Measurements from ENCODE around the gene EIF4G3. TPM values are rescaled to one million over a fixed set of nuclear protein-coding genes. Genes with fewer than 3 reads are reported as not detected.

The EIF4G3 gene
- total and polyA plus RNA-seq, 2 donors (not counting 1 experiment from before 2014, with no cell fraction given) = 53.5 to 67.0 TPM

- Histone ChIP-seq H3K79me2 (ENCODE audit: control insufficient read depth, insufficient read depth, low read length) (peaks cover 8% of the 10 kb centered on the region), H3K4me1 (ENCODE audit: control insufficient read depth, extremely low read depth, insufficient read depth, low read length) (no peaks in the 10 kb centered on the region), H3K4me2 (ENCODE audit: extremely low read depth, insufficient read depth, low read length) (no peak overlapping the region), H3K9ac (ENCODE audit: insufficient read depth, low read length) (no peak overlapping the region), H3K9me3 (ENCODE audit: control insufficient read depth, insufficient read depth, low read depth, low read length) (no peaks in the 10 kb centered on the region), H3K4me3 (replicated peaks in 1 of 4; ENCODE audit: control extremely low read depth in 1 of 4, insufficient read depth in 1 of 4, low read depth in 3 of 4, low read length in 4 of 4) (no peak overlapping the region), H2AFZ (ENCODE audit: low read length) (no peak overlapping the region), H3K27me3 (ENCODE audit: control insufficient read depth, insufficient read depth, low read length) (no peaks in the 10 kb centered on the region), H3K27ac (ENCODE audit: insufficient read depth, low read length) (no peak overlapping the region), H3K36me3 (ENCODE audit: control insufficient read depth, insufficient read depth, low read length) (no peaks in the 10 kb centered on the region), H4K20me1 (ENCODE audit: control insufficient read depth, extremely low read depth, insufficient read depth, low read length) (no peaks in the 10 kb centered on the region)
- no peak for DNase-seq (ENCODE audit: low read depth in 2 of 2)
- no peak for TF ChIP-seq CTCF (conservative IDR thresholded peaks at IDR 0.05 in 1 of 2, IDR thresholded peaks at IDR 0.05 in 1 of 2; ENCODE audit: low read depth in 1 of 2, low read length in 2 of 2)
- TF ChIP-seq EZH2 (IDR thresholded peaks at IDR 0.05; ENCODE audit: low read length, missing control alignments) = no peak
Observed at GRCh38 chr1:21041541-21041940, 135.2 kb downstream of the EIF4G3 start.

GRCh38 chr1:21037091-21037490, 139.6 kb downstream of the EIF4G3 start:
- Histone ChIP-seq H3K79me2 (ENCODE audit: control insufficient read depth, insufficient read depth, low read length) (peaks cover 24% of the 10 kb centered on the region), H4K20me1 (ENCODE audit: control insufficient read depth, extremely low read depth, insufficient read depth, low read length) (no peaks in the 10 kb centered on the region), H2AFZ (ENCODE audit: low read length) (no peak overlapping the region), H3K4me2 (ENCODE audit: extremely low read depth, insufficient read depth, low read length) (no peak overlapping the region), H3K4me3 (replicated peaks in 1 of 4; ENCODE audit: control extremely low read depth in 1 of 4, insufficient read depth in 1 of 4, low read depth in 3 of 4, low read length in 4 of 4) (no peak overlapping the region), H3K27me3 (ENCODE audit: control insufficient read depth, insufficient read depth, low read length) (no peaks in the 10 kb centered on the region), H3K27ac (ENCODE audit: insufficient read depth, low read length) (no peak overlapping the region), H3K9ac (ENCODE audit: insufficient read depth, low read length) (no peak overlapping the region), H3K36me3 (ENCODE audit: control insufficient read depth, insufficient read depth, low read length) (no peaks in the 10 kb centered on the region), H3K9me3 (ENCODE audit: control insufficient read depth, insufficient read depth, low read depth, low read length) (no peaks in the 10 kb centered on the region), H3K4me1 (ENCODE audit: control insufficient read depth, extremely low read depth, insufficient read depth, low read length) (no peaks in the 10 kb centered on the region)
- TF ChIP-seq CTCF (conservative IDR thresholded peaks at IDR 0.05 in 1 of 2, IDR thresholded peaks at IDR 0.05 in 1 of 2; ENCODE audit: low read depth in 1 of 2, low read length in 2 of 2) (no peak), EZH2 (IDR thresholded peaks at IDR 0.05; ENCODE audit: low read length, missing control alignments) (no peak)
- no peak for DNase-seq (ENCODE audit: low read depth in 2 of 2)

- no peaks in the 10 kb centered on the region for H4K20me1 ChIP-seq (ENCODE audit: control insufficient read depth, extremely low read depth, insufficient read depth, low read length)
- no peak overlapping the region for H3K27ac ChIP-seq (ENCODE audit: insufficient read depth, low read length)
- no peak overlapping the region for H3K4me3 ChIP-seq (replicated peaks in 1 of 4; ENCODE audit: control extremely low read depth in 1 of 4, insufficient read depth in 1 of 4, low read depth in 3 of 4, low read length in 4 of 4)
- no peak for TF ChIP-seq EZH2 (IDR thresholded peaks at IDR 0.05; ENCODE audit: low read length, missing control alignments)
- no peak for TF ChIP-seq CTCF (conservative IDR thresholded peaks at IDR 0.05 in 1 of 2, IDR thresholded peaks at IDR 0.05 in 1 of 2; ENCODE audit: low read depth in 1 of 2, low read length in 2 of 2)
- H3K4me2 ChIP-seq (ENCODE audit: extremely low read depth, insufficient read depth, low read length) = no peak overlapping the region
- no peak overlapping the region for H3K9ac ChIP-seq (ENCODE audit: insufficient read depth, low read length)
- no peaks in the 10 kb centered on the region for H3K4me1 ChIP-seq (ENCODE audit: control insufficient read depth, extremely low read depth, insufficient read depth, low read length)
- no peaks in the 10 kb centered on the region for H3K36me3 ChIP-seq (ENCODE audit: control insufficient read depth, insufficient read depth, low read length)
- H3K27me3 ChIP-seq (ENCODE audit: control insufficient read depth, insufficient read depth, low read length) = no peaks in the 10 kb centered on the region
- H2AFZ ChIP-seq (ENCODE audit: low read length) = no peak overlapping the region
- peaks cover 24% of the 10 kb centered on the region for H3K79me2 ChIP-seq (ENCODE audit: control insufficient read depth, insufficient read depth, low read length)
- DNase-seq (ENCODE audit: low read depth in 2 of 2) = no peak
- H3K9me3 ChIP-seq (ENCODE audit: control insufficient read depth, insufficient read depth, low read depth, low read length) = no peaks in the 10 kb centered on the region
Observed at GRCh38 chr1:21035794-21036193, 140.9 kb downstream of the EIF4G3 start.
